HG02852 (cell line): ENCODE data around the gene LEAP2.

Experiments
- ATAC-seq: cut with Tn5 transposase; IDR thresholded peaks from one replicate; pipeline ENCODE4 v1.9.1; 2021; ENCODE audit warnings: mild to moderate bottlenecking, moderate library complexity; ENCODE audit not compliant: unreplicated experiment

LEAP2 gene

GRCh38 chr5:132873119-132873929, at the start of gene LEAP2:
TSS of gene LEAP2 (plus strand) at chr5:132873668. CDS start at chr5:132873695, 27 bp downstream.
- ATAC-seq = no peak

DNA sequence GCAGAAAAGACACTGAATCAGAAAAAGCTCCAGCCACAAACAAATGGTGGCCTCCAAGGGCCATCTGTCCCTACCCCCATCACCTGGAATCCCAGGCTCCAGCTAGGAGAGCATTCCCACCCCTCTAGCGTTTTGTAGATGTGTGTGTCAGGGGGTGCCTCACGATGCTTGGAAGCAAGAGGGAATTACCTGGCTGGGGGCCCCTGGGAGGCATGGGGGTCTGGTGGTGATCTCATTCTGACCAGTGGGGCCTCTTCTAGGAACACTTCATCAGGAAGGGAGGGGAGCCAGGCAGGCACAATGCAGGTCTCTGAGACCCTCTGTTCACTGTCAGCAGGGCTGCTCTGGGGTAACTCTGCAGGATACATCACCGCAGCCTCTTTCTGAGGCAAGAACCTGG, 49.0 kb upstream of the LEAP2 start:
- no peak for ATAC-seq

- no peak for ATAC-seq
Observed at GRCh38 chr5:132825033-132825833, 48.2 kb upstream of the LEAP2 start.

- no peak for ATAC-seq
Observed at GRCh38 chr5:132825834-132826391, 47.6 kb upstream of the LEAP2 start.

DNA sequence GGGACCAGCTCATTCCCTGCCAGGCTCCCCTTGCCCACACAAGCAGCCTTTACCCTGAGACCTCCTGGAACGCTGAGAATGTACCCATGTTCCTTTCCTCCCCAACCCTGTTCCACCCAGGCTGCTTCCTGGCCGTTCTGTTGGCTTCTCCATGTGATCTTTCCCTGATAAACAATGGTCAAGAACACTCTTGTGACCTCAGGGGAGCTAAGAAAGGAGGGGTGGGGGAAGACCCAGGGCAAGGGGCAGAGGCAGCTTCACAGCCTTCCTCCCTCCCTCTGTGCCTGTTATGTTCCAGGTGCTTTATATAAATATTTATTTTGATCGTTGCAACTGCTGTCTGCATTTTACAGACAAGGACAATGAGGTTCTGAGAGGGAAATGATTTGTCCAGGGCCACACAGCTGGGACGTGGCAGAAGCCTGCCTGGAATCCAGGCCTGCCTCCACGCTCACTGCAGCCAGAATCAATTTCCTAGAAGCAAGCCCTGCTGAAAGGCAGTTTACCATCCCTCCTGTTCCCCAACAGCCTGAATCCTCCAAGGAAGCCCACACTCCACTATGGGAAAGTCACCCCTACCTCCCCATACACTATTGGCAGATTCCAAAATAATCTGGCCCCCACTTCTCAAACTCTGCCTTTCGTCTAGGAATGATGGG, 46.9 kb upstream of the LEAP2 start:
- ATAC-seq = no peak

DNA sequence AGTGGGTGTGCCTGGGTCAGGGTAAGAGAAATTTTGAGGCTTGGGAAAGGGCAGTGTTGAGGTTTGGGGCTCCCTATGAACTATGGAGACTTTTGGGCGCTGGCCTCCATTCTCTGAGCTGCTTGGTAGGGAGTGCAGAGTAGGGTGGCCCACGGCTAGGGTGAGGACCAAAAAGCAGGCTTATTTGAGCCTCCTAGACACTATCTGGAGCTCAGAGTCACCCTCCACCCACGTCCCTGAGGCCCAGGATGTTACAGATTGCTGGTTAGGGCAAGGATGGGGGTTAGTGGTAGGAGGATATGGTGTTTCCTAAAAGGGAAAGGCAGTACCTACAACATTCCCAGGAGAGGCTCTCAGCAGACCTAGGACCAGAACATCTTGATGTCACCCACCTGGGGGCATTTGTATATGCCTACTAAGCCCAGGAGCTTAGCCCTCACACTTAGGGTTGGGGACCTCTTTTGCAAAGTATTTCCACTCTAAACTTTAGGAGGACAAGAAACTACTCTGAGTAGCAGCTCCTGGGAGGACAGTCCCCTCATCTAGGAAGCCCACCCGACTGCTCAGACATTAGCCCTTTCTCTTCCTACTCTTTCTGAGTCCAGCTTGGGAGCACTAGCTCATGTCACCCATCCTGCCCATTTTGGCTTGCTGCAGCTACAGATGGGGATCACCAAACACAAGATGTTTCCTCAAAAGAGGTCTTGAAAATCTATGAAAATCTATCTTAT, 45.4 kb upstream of the LEAP2 start:
- no peak for ATAC-seq

DNA sequence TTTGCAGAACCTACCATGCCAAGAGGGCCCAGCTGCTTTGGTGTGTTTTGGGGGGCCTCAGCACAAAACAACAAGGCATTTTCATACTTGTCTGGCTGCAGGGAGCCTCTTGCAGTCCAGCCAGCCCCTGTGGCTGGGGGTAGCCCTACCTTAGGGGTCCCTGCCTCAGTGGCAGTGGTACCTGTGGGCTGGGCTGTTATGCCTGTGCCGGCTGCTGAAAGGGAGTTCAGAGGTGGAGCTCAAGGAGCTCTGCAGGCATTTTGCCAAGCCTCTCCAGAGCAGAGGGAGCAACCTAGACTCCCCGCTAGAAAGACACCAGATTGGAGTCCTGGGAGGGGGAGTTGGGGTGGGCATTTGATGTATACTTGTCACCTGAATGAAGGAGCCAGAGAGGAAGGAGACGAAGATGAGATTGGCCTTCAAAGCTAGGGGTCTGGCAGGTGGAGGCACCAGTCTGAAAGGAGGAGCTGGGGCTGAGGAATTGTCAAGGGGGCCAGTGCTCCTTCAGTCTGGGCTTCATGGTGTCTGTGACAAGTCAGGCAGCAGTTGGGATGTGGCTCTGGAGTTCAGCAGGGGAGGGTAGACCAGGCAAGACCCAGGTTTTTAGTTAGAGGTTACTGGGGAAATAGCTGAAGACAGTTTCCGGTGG, 44.5 kb upstream of the LEAP2 start:
- ATAC-seq = no peak

- peak; percentile 79 for ATAC-seq
Observed at GRCh38 chr5:132829742-132830435, 43.6 kb upstream of the LEAP2 start.

GRCh38 chr5:132830436-132831094, 42.9 kb upstream of the LEAP2 start, which contains the start of gene SHROOM1:
TSS of gene SHROOM1 (minus strand) at chr5:132830647. CDS start at chr5:132826140, 4,507 bp downstream.
- ATAC-seq = peak; percentile 72

GRCh38 chr5:132831095-132831860, 42.2 kb upstream of the LEAP2 start:
- ATAC-seq = no peak

DNA sequence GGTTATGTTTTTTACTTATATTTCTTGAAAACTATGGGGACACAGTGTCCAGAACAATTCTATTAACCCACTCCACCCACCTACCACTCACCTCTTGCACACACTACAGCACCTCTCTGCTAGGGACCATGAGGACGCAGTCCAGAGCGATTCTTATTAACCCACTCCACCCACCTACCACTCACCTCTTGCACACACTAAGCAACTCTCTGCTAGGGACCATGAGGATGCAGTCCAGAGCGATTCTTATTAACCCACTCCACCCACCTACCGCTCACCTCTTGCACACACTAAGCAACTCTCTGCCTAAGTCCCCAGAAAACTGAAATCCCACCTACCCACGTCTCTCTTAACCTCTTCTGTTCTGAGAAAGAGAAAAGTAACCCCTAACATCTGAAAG, 40.9 kb upstream of the LEAP2 start:
- ATAC-seq = no peak

DNA sequence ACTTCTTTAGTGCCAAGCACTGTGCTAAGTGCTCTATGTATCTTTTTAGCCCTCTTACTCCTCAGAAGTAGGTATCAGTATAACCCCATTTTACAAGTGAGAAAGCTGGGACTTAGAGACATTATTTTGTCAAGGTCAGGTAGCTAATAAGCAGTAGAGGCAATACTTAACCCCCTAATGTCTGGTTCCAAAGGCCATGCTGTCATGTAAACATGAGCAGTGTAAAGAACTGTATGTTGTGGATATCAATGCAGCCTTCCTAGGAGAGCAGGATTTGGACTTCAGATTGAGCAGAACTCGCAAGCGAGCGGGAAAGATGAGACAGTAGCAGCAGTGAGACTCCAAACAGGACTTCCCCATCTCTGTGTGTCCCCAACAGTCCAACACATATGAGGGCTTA, 39.4 kb upstream of the LEAP2 start:
- ATAC-seq = no peak

DNA sequence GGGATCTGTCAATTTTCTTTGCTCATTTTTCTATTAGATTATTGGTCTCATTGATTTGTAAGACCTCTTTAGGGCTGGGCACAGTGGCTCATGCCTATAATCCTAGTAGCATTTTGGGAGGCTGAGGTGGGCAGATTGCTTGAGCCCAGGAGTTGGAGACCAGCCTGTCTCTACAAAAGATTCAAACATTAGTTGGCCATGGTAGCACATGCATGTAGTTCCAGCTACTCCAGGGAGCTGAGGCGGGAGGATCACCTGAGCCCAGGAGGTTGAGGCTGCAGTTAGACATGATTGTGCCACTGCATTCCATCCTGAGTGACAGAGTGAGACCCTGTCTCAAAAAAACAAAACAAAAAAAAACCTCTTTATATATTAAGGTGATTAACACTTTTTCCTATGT, 36.6 kb upstream of the LEAP2 start:
- ATAC-seq = no peak

DNA sequence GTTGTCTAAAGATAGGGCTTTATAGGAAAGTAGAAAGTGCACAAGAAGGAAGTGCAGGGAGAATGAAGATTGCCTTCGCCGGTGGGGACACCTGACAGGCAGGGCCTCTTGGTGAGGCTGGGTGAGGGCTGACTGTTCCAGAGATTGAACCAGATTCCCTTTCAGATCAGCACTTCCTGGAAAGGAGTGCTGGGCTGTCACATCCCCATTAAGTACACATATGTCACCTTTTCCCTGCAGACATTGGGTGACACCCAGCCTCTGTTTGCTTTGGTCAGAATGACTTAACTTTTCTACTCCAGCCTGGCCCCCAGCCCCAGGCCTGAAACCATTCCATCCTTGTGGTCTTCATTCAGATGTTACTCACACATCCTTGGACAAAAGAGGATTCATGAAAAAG, 35.6 kb upstream of the LEAP2 start:
- ATAC-seq = no peak

DNA sequence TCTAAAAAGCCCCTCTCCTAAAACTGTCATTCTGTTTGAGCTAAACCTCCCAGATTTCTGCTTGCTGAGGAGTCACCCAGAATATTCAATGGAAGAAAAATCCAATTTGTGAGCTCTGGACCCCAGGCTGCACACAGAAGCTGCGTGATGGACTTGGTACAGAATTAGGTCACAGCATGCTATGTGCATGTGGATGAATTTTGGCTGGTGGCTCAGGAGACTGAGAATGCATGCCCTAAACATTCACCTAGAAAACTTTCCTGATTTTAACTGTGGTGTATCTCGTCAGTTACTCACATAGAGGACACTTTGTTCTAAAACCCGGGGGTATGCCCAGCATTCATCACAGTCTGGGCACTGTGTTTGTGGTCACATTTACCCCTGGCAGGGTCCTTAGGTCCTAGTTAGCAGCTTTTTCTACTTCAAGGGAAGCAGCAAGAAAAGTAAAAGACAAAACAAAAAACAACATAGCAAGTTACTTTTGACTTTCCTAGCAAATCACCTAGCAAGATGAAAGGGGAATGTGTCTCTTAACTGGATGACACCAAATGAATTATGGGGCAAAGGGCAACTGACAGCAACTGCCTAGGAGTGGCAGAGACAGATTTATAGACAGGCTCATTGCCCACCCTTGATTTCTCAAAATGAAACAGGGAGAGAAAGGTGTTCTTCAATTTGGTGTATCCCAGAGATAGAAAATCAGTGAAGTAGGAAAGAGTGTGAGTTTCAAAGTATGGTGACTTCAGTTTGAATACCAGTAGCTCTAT, 34.8 kb upstream of the LEAP2 start:
- no peak for ATAC-seq

DNA sequence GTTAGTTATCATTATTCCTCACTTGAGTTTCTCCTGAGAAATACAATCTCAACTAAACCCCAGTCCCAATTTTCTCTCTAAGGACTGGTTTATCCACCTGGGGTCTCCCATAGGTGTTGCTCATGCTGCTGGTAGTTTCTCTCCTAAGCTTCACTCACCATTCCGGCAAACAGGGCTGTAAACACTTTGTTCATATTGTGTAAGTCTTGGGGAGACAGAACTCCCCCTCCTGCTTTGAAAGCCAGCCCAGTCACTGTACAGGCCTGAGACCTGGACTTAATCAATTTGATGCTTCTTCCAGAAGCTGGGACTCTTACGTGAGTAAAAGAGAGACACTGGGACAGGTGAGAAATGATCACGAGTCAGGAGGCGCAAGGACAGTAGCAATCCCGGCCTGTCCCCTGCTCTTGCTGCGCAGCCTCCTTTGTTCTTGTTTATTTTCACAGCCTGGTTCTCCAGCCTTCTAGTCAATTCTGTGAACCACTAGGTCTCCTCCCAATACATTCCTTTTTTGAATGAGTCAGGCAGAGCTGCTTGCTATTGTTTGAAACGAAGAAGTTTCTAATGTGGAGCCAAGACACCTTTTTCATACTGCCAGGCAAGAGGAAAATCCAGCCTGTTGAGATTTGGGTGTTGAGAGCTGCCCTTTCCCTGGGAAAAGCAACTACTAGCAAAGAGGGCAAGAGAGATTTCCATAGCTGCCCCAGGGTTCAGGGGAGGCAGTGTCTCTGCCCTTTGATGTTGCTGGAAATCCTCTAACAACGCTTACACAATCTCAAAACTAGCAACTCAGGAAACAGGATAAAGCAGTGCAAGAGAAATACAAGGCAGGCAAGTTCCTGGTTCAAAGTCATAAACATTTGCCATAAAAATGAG, 33.8 kb upstream of the LEAP2 start:
- no peak for ATAC-seq
